ENCODE data around the gene THRSP. TPM values are rescaled to one million over a fixed set of nuclear protein-coding genes. Genes with fewer than 3 reads are reported as not detected.

THRSP gene
- polyA plus RNA-seq, 1 donor (not counting 4 experiments of a cell fraction or from before 2014, with no cell fraction given), result not detected

DNA sequence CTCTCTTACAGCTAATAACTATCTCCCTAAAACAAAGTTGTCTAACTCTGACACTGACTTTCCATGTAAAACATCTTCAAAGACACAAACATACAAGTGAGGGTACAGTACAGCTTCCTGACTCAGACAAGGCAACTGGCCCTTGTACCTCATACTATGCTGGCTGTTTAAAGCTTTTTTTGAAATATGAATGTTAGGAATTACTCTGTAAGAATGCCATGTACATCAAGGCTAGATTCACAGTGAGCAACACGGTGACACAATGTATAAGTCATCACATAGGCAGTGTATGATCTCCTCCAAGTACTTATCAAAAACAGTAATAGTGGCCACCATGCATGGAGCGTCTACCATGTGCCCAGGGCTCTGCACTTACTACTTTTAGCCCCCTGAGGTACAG lies 47.2 kb downstream of the THRSP start:
- Histone ChIP-seq H2AFZ (ENCODE audit: control insufficient read depth, low read length) (no peak overlapping the region), H3K27ac (ENCODE audit: control insufficient read depth, insufficient read depth, low read length) (no peak overlapping the region), H3K4me2 (ENCODE audit: control insufficient read depth, extremely low read depth, insufficient read depth, low read depth, low read length) (no peak overlapping the region), H3K9ac (ENCODE audit: control insufficient read depth, extremely low read depth, insufficient read depth, low read length) (no peak overlapping the region), H3K36me3 (ENCODE audit: control insufficient read depth in 2 of 2, extremely low read depth in 1 of 2, insufficient read depth in 2 of 2, low read length in 2 of 2) (peaks cover 9 to 17% of the 10 kb centered on the region in 2 experiments), H3K27me3 (ENCODE audit: control insufficient read depth, extremely low read depth, insufficient read depth, low read length) (no peaks in the 10 kb centered on the region), H3K9me3 (ENCODE audit: control insufficient read depth, low read depth, low read length) (no peaks in the 10 kb centered on the region), H3K79me2 (ENCODE audit: control insufficient read depth, insufficient read depth, low read length) (no peaks in the 10 kb centered on the region), H3K4me1 (ENCODE audit: control insufficient read depth, extremely low read depth, insufficient read depth, low read length) (no peaks in the 10 kb centered on the region), H3K9me1 (ENCODE audit: control insufficient read depth, extremely low read depth, insufficient read depth, low read length) (no peaks in the 10 kb centered on the region), H3K4me3 (ENCODE audit: control insufficient read depth in 2 of 3, extremely low read depth in 1 of 3, insufficient read depth in 2 of 3, low read depth in 1 of 3, low read length in 3 of 3) (no peak overlapping the region), H4K20me1 (ENCODE audit: control insufficient read depth, extremely low read depth, insufficient read depth, low read length) (no peaks in the 10 kb centered on the region)
- FAIRE-seq (no peak), DNase-seq (ENCODE audit: low read depth, low spot score) (no peak)
- dilution Hi-C loops (cut with MboI; ENCODE audit: extremely low pct_ligation_motif_present, low sequenced_read_pairs), result no loop called here
- TF ChIP-seq, protein P1, sequence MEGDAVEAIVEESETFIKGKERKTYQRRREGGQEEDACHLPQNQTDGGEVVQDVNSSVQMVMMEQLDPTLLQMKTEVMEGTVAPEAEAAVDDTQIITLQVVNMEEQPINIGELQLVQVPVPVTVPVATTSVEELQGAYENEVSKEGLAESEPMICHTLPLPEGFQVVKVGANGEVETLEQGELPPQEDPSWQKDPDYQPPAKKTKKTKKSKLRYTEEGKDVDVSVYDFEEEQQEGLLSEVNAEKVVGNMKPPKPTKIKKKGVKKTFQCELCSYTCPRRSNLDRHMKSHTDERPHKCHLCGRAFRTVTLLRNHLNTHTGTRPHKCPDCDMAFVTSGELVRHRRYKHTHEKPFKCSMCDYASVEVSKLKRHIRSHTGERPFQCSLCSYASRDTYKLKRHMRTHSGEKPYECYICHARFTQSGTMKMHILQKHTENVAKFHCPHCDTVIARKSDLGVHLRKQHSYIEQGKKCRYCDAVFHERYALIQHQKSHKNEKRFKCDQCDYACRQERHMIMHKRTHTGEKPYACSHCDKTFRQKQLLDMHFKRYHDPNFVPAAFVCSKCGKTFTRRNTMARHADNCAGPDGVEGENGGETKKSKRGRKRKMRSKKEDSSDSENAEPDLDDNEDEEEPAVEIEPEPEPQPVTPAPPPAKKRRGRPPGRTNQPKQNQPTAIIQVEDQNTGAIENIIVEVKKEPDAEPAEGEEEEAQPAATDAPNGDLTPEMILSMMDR (optimal IDR thresholded peaks at IDR 0.05 in 1 of 3, IDR thresholded peaks at IDR 0.05 in 1 of 3, conservative IDR thresholded peaks at IDR 0.05 in 1 of 3; ENCODE audit: extremely low read depth in 1 of 3, insufficient read depth in 2 of 3, low read length in 3 of 3), result no peak
- no peak for TF ChIP-seq EZH2 (IDR thresholded peaks at IDR 0.05; ENCODE audit: low read length)

DNA sequence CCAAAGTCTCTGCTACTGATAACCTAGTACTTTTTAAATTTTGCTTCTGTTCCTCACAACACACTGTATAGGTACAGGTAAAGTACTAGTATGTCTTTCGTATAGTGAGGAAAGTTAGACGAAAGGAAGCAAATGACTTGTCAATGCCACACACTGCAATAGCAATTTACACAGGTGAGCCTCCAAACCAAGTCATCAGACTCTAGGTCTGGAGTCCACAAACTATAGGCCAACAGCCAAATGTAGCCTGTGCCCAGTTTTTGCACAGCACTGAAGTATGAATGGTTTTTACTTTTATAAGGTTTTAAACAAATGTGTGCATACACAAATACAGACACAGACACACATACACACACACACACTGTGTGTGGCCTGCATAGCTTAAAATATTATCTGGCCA lies 47.6 kb downstream of the THRSP start:
- H3K4me1 ChIP-seq (ENCODE audit: control insufficient read depth, extremely low read depth, insufficient read depth, low read length), result no peaks in the 10 kb centered on the region
- no peaks in the 10 kb centered on the region for H3K79me2 ChIP-seq (ENCODE audit: control insufficient read depth, insufficient read depth, low read length)
- H3K36me3 ChIP-seq (ENCODE audit: control insufficient read depth in 2 of 2, extremely low read depth in 1 of 2, insufficient read depth in 2 of 2, low read length in 2 of 2), result peaks cover 9 to 17% of the 10 kb centered on the region in 2 experiments
- no peak for TF ChIP-seq EZH2 (IDR thresholded peaks at IDR 0.05; ENCODE audit: low read length)
- TF ChIP-seq, protein P1 (optimal IDR thresholded peaks at IDR 0.05 in 1 of 3, IDR thresholded peaks at IDR 0.05 in 1 of 3, conservative IDR thresholded peaks at IDR 0.05 in 1 of 3; ENCODE audit: extremely low read depth in 1 of 3, insufficient read depth in 2 of 3, low read length in 3 of 3), result no peak
- H3K9me3 ChIP-seq (ENCODE audit: control insufficient read depth, low read depth, low read length), result no peaks in the 10 kb centered on the region
- H3K9me1 ChIP-seq (ENCODE audit: control insufficient read depth, extremely low read depth, insufficient read depth, low read length), result no peaks in the 10 kb centered on the region
- DNase-seq (ENCODE audit: low read depth, low spot score) (no peak), FAIRE-seq (no peak)
- no peaks in the 10 kb centered on the region for H4K20me1 ChIP-seq (ENCODE audit: control insufficient read depth, extremely low read depth, insufficient read depth, low read length)
- dilution Hi-C loops (cut with MboI; ENCODE audit: extremely low pct_ligation_motif_present, low sequenced_read_pairs), result no loop called here
- no peaks in the 10 kb centered on the region for H3K27me3 ChIP-seq (ENCODE audit: control insufficient read depth, extremely low read depth, insufficient read depth, low read length)
- no peak overlapping the region for H3K4me3 ChIP-seq (ENCODE audit: control insufficient read depth in 2 of 3, extremely low read depth in 1 of 3, insufficient read depth in 2 of 3, low read depth in 1 of 3, low read length in 3 of 3)
- no peak overlapping the region for H3K4me2 ChIP-seq (ENCODE audit: control insufficient read depth, extremely low read depth, insufficient read depth, low read depth, low read length)
- no peak overlapping the region for H2AFZ ChIP-seq (ENCODE audit: control insufficient read depth, low read length)
- no peak overlapping the region for H3K9ac ChIP-seq (ENCODE audit: control insufficient read depth, extremely low read depth, insufficient read depth, low read length)
- H3K27ac ChIP-seq (ENCODE audit: control insufficient read depth, insufficient read depth, low read length), result no peak overlapping the region
